Heart right ventricle (tissue), 16 donors: Measurements from ENCODE around the gene MYH9. TPM values are rescaled to one million over a fixed set of nuclear protein-coding genes. Genes with fewer than 3 reads are reported as not detected.
A peak's percentile ranks its signal among the peaks of the same experiment; 100 is the strongest.

ENCODE experiments used
- ATAC-seq, 8 donors: fragments of 200-7000 bp; cut with Tn5 transposase; one replicate each; pipeline ENCODE4 v1.9.1; 2020; ENCODE audit warnings: mild to moderate bottlenecking in 8 of 8, moderate library complexity in 8 of 8, moderate number of reproducible peaks in 1 of 8
- DNase-seq, 2 donors: peaks; one replicate each; pipeline ENCODE4 v3.0.0-alpha.2; 2020
- H3K27ac ChIP-seq, 10 donors: fragments of 200-600 bp; sonication (generic) in 2 of 10; one replicate each; pipeline versions ENCODE4 v1.5.0 to v1.8.0; 2020 to 2022; ENCODE audit warnings: mild to moderate bottlenecking in 3 of 10
- H3K27me3 ChIP-seq, 7 donors: fragments of 200-600 bp; one replicate each; pipeline ENCODE4 v1.8.0; 2021 to 2022; ENCODE audit warnings: mild to moderate bottlenecking in 2 of 7
- H3K36me3 ChIP-seq, 9 donors: fragments of 200-600 bp; sonication (generic) in 1 of 9; one replicate each; pipeline versions ENCODE4 v1.5.0 to v1.8.0; 2020 to 2022; ENCODE audit warnings: mild to moderate bottlenecking in 2 of 9
- H3K4me1 ChIP-seq, 9 donors: fragments of 200-600 bp; sonication (generic) in 1 of 9; one replicate each; pipeline versions ENCODE4 v1.5.0 to v1.8.0; 2020 to 2022; ENCODE audit warnings: mild to moderate bottlenecking in 4 of 9
- H3K4me3 ChIP-seq, 10 donors: fragments of 200-600 bp; sonication (generic) in 2 of 10; one replicate each; pipeline versions ENCODE4 v1.5.0 to v1.8.0; 2020 to 2022; ENCODE audit warnings: mild to moderate bottlenecking in 7 of 10, moderate library complexity in 2 of 10
- H3K9me3 ChIP-seq, 11 donors: fragments of 200-600 bp in 10 of 11; sonication (generic) in 2 of 11; one replicate each; pipeline versions ENCODE4 v1.5.0 to v1.8.0; 2013 to 2022; ENCODE audit warnings: mild to moderate bottlenecking in 2 of 11, control low read depth in 1 of 11, moderate library complexity in 1 of 11
- CTCF ChIP-seq, 9 donors: fragments of 200-600 bp; sonication (generic) in 2 of 9; IDR thresholded peaks; one replicate each; pipeline versions ENCODE4 v1.5.0 to v1.8.0; 2021 to 2022; ENCODE audit warnings: antibody characterized with exemption in 9 of 9, mild to moderate bottlenecking in 5 of 9, moderate library complexity in 1 of 9
- WGBS, 2 donors: extraction: QIAGEN DNeasy Blood & Tissue Kit; methylation state at CpG; one replicate each; pipeline ENCODE4 v1.1.7; 2013; ENCODE audit warnings: inconsistent platforms in 1 of 2; 5-methylcytosine and 5-hydroxymethylcytosine counted together
- intact Hi-C, 10 donors: fragments of 100-400 bp; cut with DNase I; formaldehyde crosslinking; loops; one replicate each; pipeline versions ENCODE4 v1.11.1 to v1.14.2; 2022
- polyA plus RNA-seq, 2 donors: library from polyadenylated mRNA; stranded (reverse); fragments of 200-250 nt; gene quantifications; one replicate each; pipeline ENCODE4 v1.2.3, GENCODE V29; 2013
- total RNA-seq, 10 donors: library from RNA; stranded (reverse); fragmentation: NEBNext Ultra II Directional in 3 of 10; extraction: Animal tissue kit (Norgen Biotek cat#: 25700) in 3 of 10; gene quantifications; one replicate each; pipeline versions ENCODE4 v1.2.1 to v1.2.4, GENCODE V29; 2021 to 2023
- donor health status: Arrhythmogenic right ventricular cardiomyopathy.
- donor health status: ischemic (EF 13 %, LVEDD 7.1; RV severe dilation, severe dysfunction).
- donor health status: healthy with polysubstance abuse.
- donor health status: DM: no; HTN: yes; CAD: no.
- donor health status: DM: no; HTN: no; CAD: no.
- donor health status: ischemic (EF 25% LVEDD 6.9; RV normal size, moderate dysfunction).
- donor health status: ischemic (EF 25% LVEDD 5.7; RV mildly dilated, moderate dysfunction).
- donor health status: healthy.
- donor health status: DM: yes; HTN: yes; CAD: no.
- donor health status: Ischemic cardiomyopathy.
- donor health status: ischemic (EF 35%, LVEDD 5.7; RV mildly dilated, moderate dysfunction).
- donor health status: nonischemic (EF 11% LVEDD 7.7; RV severe dilation, severe dysfunction).
- donor health status: DM: yes; HTN: yes; CAD: no.
- donor health status: PGD.
- donor health status: ischemic (EF 29% LVEDD 5.4; RV normal size, mild dysfunction).
- donor health status: nonischemic (EF 23%, LVEDD 6.1; RV moderate dilation, normal function).

MYH9 gene
- total and polyA plus RNA-seq, 12 donors, result 132 to 345 (median 189) TPM

DNA sequence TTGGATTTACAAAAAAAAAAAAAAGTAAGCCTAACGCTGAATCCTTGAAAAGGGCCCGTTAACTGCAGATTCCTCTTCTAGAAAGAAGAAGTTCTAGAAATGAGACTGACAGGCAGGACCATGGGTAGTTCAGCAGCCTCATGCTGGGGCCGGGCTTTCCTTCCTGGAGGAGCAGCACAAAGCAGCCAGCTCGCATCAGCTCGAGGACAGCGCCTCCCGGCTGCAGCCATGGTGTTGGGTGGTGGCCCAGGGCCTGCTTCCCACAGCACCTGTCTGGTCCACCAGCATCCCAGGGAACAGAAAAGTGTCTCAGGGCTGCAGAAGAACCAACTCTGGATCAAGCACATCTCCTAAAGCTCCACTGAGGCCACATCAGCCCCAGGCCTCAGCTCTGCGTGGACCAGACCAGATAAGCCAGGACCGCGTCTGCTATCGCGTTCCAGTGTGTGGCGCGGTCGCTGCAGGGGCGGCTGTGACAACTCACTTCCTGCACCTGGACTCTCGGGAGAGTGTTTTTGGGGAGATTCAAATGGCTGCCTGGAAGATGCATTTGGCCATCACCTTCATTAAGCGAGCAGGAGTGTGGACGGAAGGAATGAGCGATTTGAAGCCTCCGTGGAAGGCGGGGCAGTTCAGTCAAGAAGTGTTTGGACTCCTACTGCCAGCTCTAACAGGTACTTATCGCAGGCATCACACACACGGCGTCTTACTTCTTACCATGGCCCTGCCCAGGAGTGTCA, 53.5 kb downstream of the MYH9 start:
- peak in 1 of 2 donors; percentile 52 for DNase-seq
- H3K36me3 ChIP-seq, result peaks cover 0 to 92% (median 37%) of the 10 kb centered on the region in 9 donors
- ATAC-seq, result no peak
- TF ChIP-seq CTCF (IDR thresholded peaks at IDR 0.05), result peak in 7 of 9 donors; percentile 7 to 49 (median 30)
- H3K4me1 ChIP-seq, result peaks cover 77 to 100% (median 100%) of the 10 kb centered on the region in 9 donors
- 42 to 55% methylated on average over 25 of the region's 25 CpGs for WGBS, 2 donors
- no peaks in the 10 kb centered on the region for H3K27me3 ChIP-seq
- intact Hi-C loops, result loop anchor here in 5 of 10 donors (5.0 kb wide), 4 partner anchors 33 to 123 kb away; partner anchors contain the start of gene MYH9 (in 1 of the 5)
- H3K27ac ChIP-seq, result peak overlapping the region; percentile 84 to 98 (median 96)
- H3K4me3 ChIP-seq, result no peak overlapping the region
- H3K9me3 ChIP-seq, result no peaks in the 10 kb centered on the region

DNA sequence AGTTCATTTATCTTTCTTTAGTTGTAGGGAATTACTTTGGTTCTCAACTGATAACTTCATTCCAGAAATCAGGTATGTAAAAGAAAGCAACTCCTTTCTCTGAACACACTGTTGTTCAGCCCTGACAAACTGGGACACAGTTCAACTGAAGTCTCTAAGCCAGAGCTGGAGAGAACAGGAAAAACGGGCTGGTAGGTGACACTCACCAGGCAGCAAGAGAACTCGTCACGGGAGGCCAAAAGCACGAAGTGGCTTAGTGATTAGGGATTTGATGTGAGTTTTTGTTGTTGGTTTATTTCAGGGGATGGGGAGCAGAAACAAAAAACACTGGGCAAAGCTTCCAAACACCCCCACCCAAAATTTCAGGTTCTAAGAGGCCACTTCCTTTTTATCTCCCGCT, 54.1 kb downstream of the MYH9 start:
- intact Hi-C loops, result loop anchor here in 5 of 10 donors (5.0 kb wide), 4 partner anchors 34 to 124 kb away; partner anchors contain the start of gene MYH9 (in 1 of the 5)
- Histone ChIP-seq H3K27me3 (no peaks in the 10 kb centered on the region), H3K9me3 (no peaks in the 10 kb centered on the region), H3K4me3 (no peak overlapping the region), H3K36me3 (peaks cover 0 to 92% (median 31%) of the 10 kb centered on the region in 9 donors), H3K27ac (peak overlapping the region; percentile 84 to 98 (median 96)), H3K4me1 (peaks cover 78 to 100% (median 100%) of the 10 kb centered on the region in 9 donors)
- 31% methylated on average over 5 of the region's 5 CpGs for WGBS, 2 donors
- DNase-seq (no peak), ATAC-seq (no peak)
- no peak for TF ChIP-seq CTCF (IDR thresholded peaks at IDR 0.05)

- intact Hi-C loops, result loop anchor here in 5 of 10 donors (5.0 kb wide), 4 partner anchors 35 to 125 kb away; partner anchors contain the start of gene MYH9 (in 1 of the 5)
- peaks cover 0 to 92% (median 24%) of the 10 kb centered on the region in 9 donors for H3K36me3 ChIP-seq
- DNase-seq, result no peak
- H3K9me3 ChIP-seq, result no peaks in the 10 kb centered on the region
- H3K4me1 ChIP-seq, result peaks cover 79 to 100% (median 100%) of the 10 kb centered on the region in 9 donors
- TF ChIP-seq CTCF (IDR thresholded peaks at IDR 0.05), result no peak
- H3K27me3 ChIP-seq, result no peaks in the 10 kb centered on the region
- 29 to 32% methylated on average over 13 of the region's 13 CpGs for WGBS, 2 donors
- H3K4me3 ChIP-seq, result peak overlapping the region in 3 of 10 donors; percentile 6 to 23 (median 21)
- H3K27ac ChIP-seq, result peak overlapping the region; percentile 84 to 98 (median 96)
- no peak for ATAC-seq
Measured at GRCh38 chr22:36332623-36333332, 55.0 kb downstream of the MYH9 start.
